Activated T-helper 1 cell treated with anti-CD3 and anti-CD28 coated beads, Interleukin-2, amount 50 U/mL, for 16 hours (primary cell): ENCODE results near the gene RAD51D.
A peak's percentile ranks its signal among the peaks of the same experiment; 100 is the strongest.
"Not testable (repeated sequence)": the region's sequence is repeated elsewhere in the genome, so short reads cannot be mapped to it uniquely, and the experiment has no call there.

Experiments
- DNase-seq, 2 donors: peaks; one replicate each; pipeline ENCODE4 v3.0.0-alpha.2; 2020; ENCODE audit warnings: low read depth in 1 of 2, low spot score in 1 of 2

The RAD51D gene

GRCh38 chr17:35141681-35142466 is 22.2 kb upstream of the RAD51D start, which contains the start of gene NLE1:
Gene NLE1 (minus strand): TSS chr17:35142303. CDS start chr17:35142275, 28 bp downstream.
- DNase-seq: peak; percentile 81 to 84

- DNase-seq: no peak
Observed at GRCh38 chr17:35138218-35138617, 18.6 kb upstream of the RAD51D start.

GRCh38 chr17:35135322-35135721 is 15.7 kb upstream of the RAD51D start:
- DNase-seq: no peak

GRCh38 chr17:35132816-35133550 is 13.3 kb upstream of the RAD51D start:
- DNase-seq: no peak

GRCh38 chr17:35132099-35132498 is 12.4 kb upstream of the RAD51D start:
- DNase-seq: no peak

GRCh38 chr17:35130392-35130791 is 10.7 kb upstream of the RAD51D start:
- no peak for DNase-seq

GRCh38 chr17:35129973-35130351 is 10.3 kb upstream of the RAD51D start:
- no peak for DNase-seq

- no peak for DNase-seq
Observed at GRCh38 chr17:35129154-35129972, 9.7 kb upstream of the RAD51D start.

- DNase-seq: no peak
Observed at GRCh38 chr17:35127751-35128514, 8.3 kb upstream of the RAD51D start.

- DNase-seq: no peak
Observed at GRCh38 chr17:35121315-35121714, 1.7 kb upstream of the RAD51D start, which contains the start of gene FNDC8. Gene FNDC8 (plus strand): TSS chr17:35121615. CDS start chr17:35121694, 79 bp downstream.

GRCh38 chr17:35117984-35118383 is 1.7 kb downstream of the RAD51D start:
- no peak for DNase-seq

GRCh38 chr17:35116845-35117244 is 2.8 kb downstream of the RAD51D start:
- no peak for DNase-seq

- not testable (repeated sequence) for DNase-seq
Observed at GRCh38 chr17:35110791-35111190, 8.9 kb downstream of the RAD51D start.

- DNase-seq: no peak
Observed at GRCh38 chr17:35104844-35105450, 14.7 kb downstream of the RAD51D start.

GRCh38 chr17:35103271-35103670 is 16.4 kb downstream of the RAD51D start:
- DNase-seq: no peak

- DNase-seq: no peak
Observed at GRCh38 chr17:35101725-35102124, 17.9 kb downstream of the RAD51D start.

- DNase-seq: no peak
Observed at GRCh38 chr17:35101036-35101435, 18.6 kb downstream of the RAD51D start.

GRCh38 chr17:35099908-35100307 is 19.8 kb downstream of the RAD51D start:
- no peak for DNase-seq

GRCh38 chr17:35097776-35098175 is 21.9 kb downstream of the RAD51D start:
- no peak for DNase-seq

- DNase-seq: no peak
Observed at GRCh38 chr17:35095741-35096140, 23.9 kb downstream of the RAD51D start.
